NCI-H1105 (cell line): ENCODE data around the gene HYDIN.
A peak's percentile ranks its signal among the peaks of the same experiment; 100 is the strongest.
"Not testable (repeated sequence)": the region's sequence is repeated elsewhere in the genome, so short reads cannot be mapped to it uniquely, and the experiment has no call there.

Source experiments
- DNase-seq: peaks from one replicate; lab custom pipeline; 2025; lab: John Stamatoyannopoulos, UW

The HYDIN gene

GRCh38 chr16:70992511-70992910, 238.0 kb downstream of the HYDIN start:
- not testable (repeated sequence) for DNase-seq

- DNase-seq, result not testable (repeated sequence)
These were observed 243.4 kb downstream of the HYDIN start for GRCh38 chr16:70987019-70987715.

- DNase-seq, result peak; percentile 50
These were observed 245.8 kb downstream of the HYDIN start for GRCh38 chr16:70984675-70985074.

- DNase-seq, result not testable (repeated sequence)
These were observed 262.2 kb downstream of the HYDIN start for GRCh38 chr16:70968332-70968731.

- not testable (repeated sequence) for DNase-seq
These were observed 270.4 kb downstream of the HYDIN start for GRCh38 chr16:70960169-70960568.

- DNase-seq, result not testable (repeated sequence)
These were observed 275.6 kb downstream of the HYDIN start for GRCh38 chr16:70954922-70955321.

- DNase-seq, result not testable (repeated sequence)
These were observed 276.7 kb downstream of the HYDIN start for GRCh38 chr16:70953824-70954223.

GRCh38 chr16:70943551-70943950, 287.0 kb downstream of the HYDIN start:
- DNase-seq, result not testable (repeated sequence)

GRCh38 chr16:70939690-70940359, 290.7 kb downstream of the HYDIN start:
- DNase-seq, result not testable (repeated sequence)

GRCh38 chr16:70936781-70937525, 293.6 kb downstream of the HYDIN start:
- not testable (repeated sequence) for DNase-seq

- not testable (repeated sequence) for DNase-seq
These were observed 295.2 kb downstream of the HYDIN start for GRCh38 chr16:70935325-70935724.

- DNase-seq, result not testable (repeated sequence)
These were observed 296.8 kb downstream of the HYDIN start for GRCh38 chr16:70933746-70934145.

- not testable (repeated sequence) for DNase-seq
These were observed 299.8 kb downstream of the HYDIN start for GRCh38 chr16:70930757-70931156.

- not testable (repeated sequence) for DNase-seq
These were observed 308.4 kb downstream of the HYDIN start for GRCh38 chr16:70922164-70922563.

GRCh38 chr16:70920661-70921060, 309.9 kb downstream of the HYDIN start:
- not testable (repeated sequence) for DNase-seq

- not testable (repeated sequence) for DNase-seq
These were observed 342.3 kb downstream of the HYDIN start for GRCh38 chr16:70888208-70888607.

- DNase-seq, result not testable (repeated sequence)
These were observed 345.9 kb downstream of the HYDIN start for GRCh38 chr16:70884652-70885051.

GRCh38 chr16:70882311-70882710, 348.2 kb downstream of the HYDIN start:
- DNase-seq, result not testable (repeated sequence)

GRCh38 chr16:70877895-70878294, 352.6 kb downstream of the HYDIN start:
- DNase-seq, result not testable (repeated sequence)

- not testable (repeated sequence) for DNase-seq
These were observed 354.1 kb downstream of the HYDIN start for GRCh38 chr16:70876442-70876841.

- DNase-seq, result not testable (repeated sequence)
These were observed 365.8 kb downstream of the HYDIN start for GRCh38 chr16:70864698-70865097.

- DNase-seq, result not testable (repeated sequence)
These were observed 368.5 kb downstream of the HYDIN start for GRCh38 chr16:70861996-70862395.
